Activated B cell treated with CpG ODN at 0.5 μM for 24 hours (primary cell): Measurements from ENCODE around the gene DLGAP1. TPM values are rescaled to one million over a fixed set of nuclear protein-coding genes. Genes with fewer than 3 reads are reported as not detected.

Experiments
- ATAC-seq: fragments of 200-7000 bp; cut with Tn5 transposase; one replicate; pipeline ENCODE4 v1.10.0; 2021; ENCODE audit warnings: low read depth, mild to moderate bottlenecking, moderate library complexity
- CTCF ChIA-PET: fragments of 350-600 bp; sonication (Branson Sonifier 250); formaldehyde crosslinking; loops from one replicate; lab custom pipeline; 2021; ENCODE audit warnings: antibody characterized with exemption; lab: Charles Lee
- POLR2A ChIA-PET: fragments of 350-600 bp; sonication (Branson Sonifier 250); formaldehyde crosslinking; loops from one replicate; lab custom pipeline; 2021; ENCODE audit warnings: antibody characterized with exemption; lab: Charles Lee
- DNase-seq: peaks from one replicate; pipeline ENCODE4 v3.0.0; 2022
- H3K27ac Mint-ChIP-seq: one replicate; pipeline ENCODE4 v1.8.0; 2020; ENCODE audit warnings: mixed read lengths
- H3K27me3 Mint-ChIP-seq: one replicate; pipeline ENCODE4 v1.8.0; 2021; ENCODE audit warnings: mixed read lengths
- H3K36me3 Mint-ChIP-seq: one replicate; pipeline ENCODE4 v1.8.0; 2021; ENCODE audit warnings: low read depth, mixed read lengths
- H3K4me1 Mint-ChIP-seq: one replicate; pipeline ENCODE4 v1.8.0; 2021; ENCODE audit warnings: mixed read lengths
- H3K4me3 Mint-ChIP-seq: one replicate; pipeline ENCODE4 v1.8.0; 2020; ENCODE audit warnings: mild to moderate bottlenecking, mixed read lengths
- H3K9me3 Mint-ChIP-seq: one replicate; pipeline ENCODE4 v1.8.0; 2020; ENCODE audit warnings: mixed read lengths
- CTCF ChIP-seq: fragments of 200-600 bp; IDR thresholded peaks from one replicate; pipeline ENCODE4 v1.8.0; 2022; ENCODE audit warnings: antibody characterized with exemption, mild to moderate bottlenecking
- intact Hi-C: fragments of 100-400 bp; cut with micrococcal nuclease; formaldehyde crosslinking; loops from one replicate; pipeline ENCODE4 v1.15.1; 2024
- total RNA-seq: library from RNA; stranded (reverse); gene quantifications from 2 replicates; pipeline ENCODE4 v1.2.3, GENCODE V29; 2022

Gene DLGAP1
- total RNA-seq, 1 donor from 2014 or later = 0.18 TPM

DNA sequence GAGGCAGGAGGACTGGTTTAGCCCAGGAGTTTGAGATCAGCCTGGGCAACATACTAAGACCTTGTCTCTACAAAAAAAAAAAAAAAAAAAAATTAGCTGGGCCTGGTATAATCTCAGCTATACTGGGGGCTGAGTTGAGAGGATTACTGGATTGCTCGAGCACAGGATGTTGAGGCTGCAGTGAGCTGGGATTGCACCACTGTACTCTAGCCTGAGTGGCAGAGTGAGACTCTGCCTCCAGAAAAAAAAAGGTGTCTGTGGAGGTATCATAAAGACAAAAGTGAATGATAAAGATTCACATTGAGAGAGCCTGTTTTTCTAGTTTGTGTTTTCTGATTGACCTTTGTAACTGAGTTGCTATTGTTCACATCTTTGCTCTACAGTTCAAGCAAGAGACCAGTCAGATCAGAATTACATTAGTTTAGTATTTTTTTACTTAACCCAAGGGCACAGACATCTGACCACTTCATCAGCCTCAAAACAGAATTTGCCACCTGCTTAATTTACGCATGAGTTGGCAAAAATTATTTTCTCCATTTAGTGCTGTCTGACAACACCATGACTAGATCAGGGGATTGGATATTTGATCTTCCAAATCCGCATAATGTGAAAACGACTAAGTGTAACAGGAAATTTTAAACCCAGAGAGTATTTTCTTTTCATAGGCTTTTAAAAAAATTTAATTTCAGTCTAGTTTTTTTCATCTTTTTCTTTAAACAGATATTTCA lies 734.1 kb downstream of the DLGAP1 start:
- Mint-ChIP-seq H3K4me3 (no peak overlapping the region), H3K36me3 (no peaks in the 10 kb centered on the region), H3K27ac (no peak overlapping the region), H3K4me1 (peaks cover 14% of the 10 kb centered on the region), H3K27me3 (no peaks in the 10 kb centered on the region), H3K9me3 (no peaks in the 10 kb centered on the region)
- ChIA-PET POLR2A (no interaction called here), CTCF (no interaction called here)
- ATAC-seq (no peak), DNase-seq (no peak)
- TF ChIP-seq CTCF = no peak
- intact Hi-C loops = no loop called here

DNA sequence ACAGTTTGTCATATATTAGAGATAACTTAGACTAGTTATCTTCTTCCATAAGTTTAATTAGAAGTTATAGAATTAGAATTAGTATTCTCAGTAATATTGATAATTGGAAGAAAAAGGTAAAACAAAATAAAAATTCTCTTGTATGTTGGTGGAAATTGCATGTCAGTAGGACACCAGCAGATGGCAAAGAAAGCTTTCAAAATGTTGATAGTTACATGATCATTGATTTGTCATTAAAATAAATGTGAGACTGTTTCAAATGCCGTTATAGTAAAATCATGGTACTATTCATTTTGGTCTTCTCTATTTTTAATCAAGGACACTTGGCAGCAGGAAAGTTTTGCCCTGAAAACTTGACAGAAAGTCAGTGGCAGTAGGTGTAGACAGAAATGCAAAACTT lies 734.9 kb downstream of the DLGAP1 start:
- H3K27me3 Mint-ChIP-seq = peaks cover 3% of the 10 kb centered on the region
- peaks cover 6% of the 10 kb centered on the region for H3K4me1 Mint-ChIP-seq
- H3K36me3 Mint-ChIP-seq = no peaks in the 10 kb centered on the region
- H3K4me3 Mint-ChIP-seq = no peak overlapping the region
- intact Hi-C loops = no loop called here
- no peak for DNase-seq
- ChIA-PET POLR2A (no interaction called here), CTCF (no interaction called here)
- no peak for TF ChIP-seq CTCF
- no peaks in the 10 kb centered on the region for H3K9me3 Mint-ChIP-seq
- no peak overlapping the region for H3K27ac Mint-ChIP-seq
- ATAC-seq = no peak

- Mint-ChIP-seq H3K4me3 (no peak overlapping the region), H3K27ac (no peak overlapping the region), H3K36me3 (no peaks in the 10 kb centered on the region), H3K4me1 (no peaks in the 10 kb centered on the region), H3K27me3 (peaks cover 6% of the 10 kb centered on the region), H3K9me3 (no peaks in the 10 kb centered on the region)
- intact Hi-C loops = no loop called here
- ChIA-PET POLR2A (no interaction called here), CTCF (interaction anchor here (0.5 kb wide), 1 partner anchor 64 kb away, joined by 3 read pairs; no protein-coding TSS in a partner anchor)
- DNase-seq (no peak), ATAC-seq (no peak)
- TF ChIP-seq CTCF = no peak
Observed at GRCh38 chr18:3717376-3718025, 737.6 kb downstream of the DLGAP1 start.

- no peaks in the 10 kb centered on the region for H3K4me1 Mint-ChIP-seq
- H3K4me3 Mint-ChIP-seq = no peak overlapping the region
Observed at GRCh38 chr18:3716116-3716660, 738.9 kb downstream of the DLGAP1 start.

More at GRCh38 chr18:3716116-3716660, 738.9 kb downstream of the DLGAP1 start:
- H3K9me3 Mint-ChIP-seq = no peaks in the 10 kb centered on the region
- ATAC-seq = no peak
- H3K36me3 Mint-ChIP-seq = no peaks in the 10 kb centered on the region
- peaks cover 7% of the 10 kb centered on the region for H3K27me3 Mint-ChIP-seq
- DNase-seq = no peak
- ChIA-PET CTCF (no interaction called here), POLR2A (interaction anchor here (0.7 kb wide), 1 partner anchor 122 kb away, joined by 13 read pairs; no protein-coding TSS in a partner anchor)
- TF ChIP-seq CTCF = no peak
- H3K27ac Mint-ChIP-seq = no peak overlapping the region
- intact Hi-C loops = no loop called here
